MM.1S (cell line): ENCODE data around the gene PCP4.
"Not testable (repeated sequence)": the region's sequence is repeated elsewhere in the genome, so short reads cannot be mapped to it uniquely, and the experiment has no call there.

Source experiments
- DNase-seq: peaks from one replicate; pipeline ENCODE4 v3.0.0-alpha.2; 2015
- H2AFZ ChIP-seq: fragments of 300-600 bp; sonication (generic); 2 replicates; pipeline ENCODE4 v1.6.0; 2016; ENCODE audit warnings: antibody characterized with exemption, low read length
- H3F3A ChIP-seq: fragments of 300-600 bp; sonication (generic); 2 replicates; pipeline ENCODE4 v1.6.1; 2016; ENCODE audit warnings: mild to moderate bottlenecking, antibody characterized with exemption, low read length, moderate library complexity, mixed read lengths; ENCODE audit not compliant: insufficient read depth
- H3K27ac ChIP-seq: fragments of 300-600 bp; sonication (generic); 2 replicates; pipeline ENCODE4 v1.5.1; 2016; ENCODE audit warnings: mild to moderate bottlenecking, low read length
- H3K27me3 ChIP-seq: fragments of 300-600 bp; sonication (generic); replicated peaks from 2 replicates; pipeline ENCODE4 v1.6.0; 2016; ENCODE audit warnings: low read length; ENCODE audit not compliant: insufficient read depth
- H3K36me3 ChIP-seq: fragments of 300-600 bp; sonication (generic); replicated peaks from 2 replicates; pipeline ENCODE4 v1.6.1; 2016; ENCODE audit warnings: mild to moderate bottlenecking, low read length, mixed read lengths; ENCODE audit not compliant: insufficient read depth
- H3K4me1 ChIP-seq: fragments of 300-600 bp; sonication (generic); 2 replicates; pipeline ENCODE4 v1.6.1; 2016; ENCODE audit warnings: low read length, mixed read lengths
- H3K4me2 ChIP-seq: fragments of 300-600 bp; sonication (generic); 2 replicates; pipeline ENCODE4 v1.6.0; 2016; ENCODE audit warnings: low read depth, low read length
- H3K4me3 ChIP-seq: fragments of 300-600 bp; sonication (generic); 2 replicates; pipeline ENCODE4 v1.5.1; 2016; ENCODE audit warnings: low read length, mixed read lengths
- H3K79me2 ChIP-seq: fragments of 300-600 bp; sonication (generic); 2 replicates; pipeline ENCODE4 v1.6.1; 2016; ENCODE audit warnings: mixed run types, low read length, mixed read lengths
- H3K9ac ChIP-seq: fragments of 300-600 bp; sonication (generic); 2 replicates; pipeline ENCODE4 v1.6.1; 2016; ENCODE audit warnings: low read length, mixed read lengths
- H3K9me2 ChIP-seq: fragments of 300-600 bp; sonication (generic); replicated peaks from 2 replicates; pipeline ENCODE4 v1.6.1; 2016; ENCODE audit warnings: mild to moderate bottlenecking, low read length, mixed read lengths; ENCODE audit not compliant: insufficient read depth
- H3K9me3 ChIP-seq: fragments of 300-600 bp; sonication (generic); replicated peaks from 2 replicates; pipeline ENCODE4 v1.6.1; 2016; ENCODE audit warnings: mild to moderate bottlenecking, low read length, mixed read lengths; ENCODE audit not compliant: insufficient read depth
- H4K20me1 ChIP-seq: fragments of 300-600 bp; sonication (generic); 2 replicates; pipeline ENCODE4 v1.6.1; 2016; ENCODE audit warnings: mild to moderate bottlenecking, low read length, moderate library complexity, mixed read lengths; ENCODE audit not compliant: insufficient read depth
- CTCF ChIP-seq: fragments of 300-600 bp; sonication (generic); IDR thresholded peaks from 2 replicates; pipeline ENCODE4 v1.5.1; 2016; ENCODE audit warnings: antibody characterized with exemption, low read length, mixed read lengths
- EZH2 ChIP-seq: fragments of 300-600 bp; sonication (generic); optimal IDR thresholded peaks from 2 replicates; pipeline ENCODE3; 2017; ENCODE audit warnings: low read depth, mild to moderate bottlenecking, antibody characterized with exemption, low read length, mixed read lengths
- EZH2phosphoT487 ChIP-seq: fragments of 300-600 bp; sonication (generic); IDR thresholded peaks from 2 replicates; pipeline ENCODE4 v1.6.1; 2018; ENCODE audit warnings: antibody characterized with exemption, low read length

PCP4 gene

GRCh38 chr21:39888848-39889247 lies 21.6 kb downstream of the PCP4 start:
- no peaks in the 10 kb centered on the region for H3K9me3 ChIP-seq

GRCh38 chr21:39891111-39891510 lies 23.9 kb downstream of the PCP4 start:
- TF ChIP-seq CTCF (no peak), EZH2 (no peak), EZH2phosphoT487 (no peak)
- H3K9me2 ChIP-seq = no peaks in the 10 kb centered on the region
- no peaks in the 10 kb centered on the region for H3K4me1 ChIP-seq
- no peaks in the 10 kb centered on the region; the same call in 1 of the 2 replicates for H3K36me3 ChIP-seq
- no peaks in the 10 kb centered on the region for H3F3A ChIP-seq
- no peak for DNase-seq
- H3K9me3 ChIP-seq = no peaks in the 10 kb centered on the region
- H3K4me2 ChIP-seq = no peak overlapping the region
- no peak overlapping the region for H3K4me3 ChIP-seq
- no peaks in the 10 kb centered on the region for H4K20me1 ChIP-seq
- peaks cover 75% of the 10 kb centered on the region for H3K79me2 ChIP-seq
- H2AFZ ChIP-seq = no peak overlapping the region
- H3K9ac ChIP-seq = no peak overlapping the region
- H3K27ac ChIP-seq = no peak overlapping the region
- H3K27me3 ChIP-seq = no peaks in the 10 kb centered on the region

More at GRCh38 chr21:39888848-39889247, 21.6 kb downstream of the PCP4 start:
- Histone ChIP-seq H3K27ac (no peak overlapping the region), H2AFZ (no peak overlapping the region), H3K9me2 (no peaks in the 10 kb centered on the region), H3K36me3 (no peaks in the 10 kb centered on the region; the same call in 1 of the 2 replicates), H4K20me1 (no peaks in the 10 kb centered on the region), H3F3A (no peaks in the 10 kb centered on the region), H3K27me3 (no peaks in the 10 kb centered on the region), H3K4me3 (no peak overlapping the region), H3K79me2 (peaks cover 79% of the 10 kb centered on the region), H3K4me2 (no peak overlapping the region), H3K9ac (no peak overlapping the region), H3K4me1 (no peaks in the 10 kb centered on the region)
- TF ChIP-seq EZH2phosphoT487 = no peak
- no peak for TF ChIP-seq CTCF
- no peak for TF ChIP-seq EZH2
- no peak for DNase-seq

GRCh38 chr21:39891863-39892262 lies 24.6 kb downstream of the PCP4 start:
- not testable (repeated sequence) for H3K27ac ChIP-seq, H3K27me3 ChIP-seq, H3K4me2 ChIP-seq, H3K4me1 ChIP-seq, H4K20me1 ChIP-seq, H3K4me3 ChIP-seq, H3F3A ChIP-seq, H2AFZ ChIP-seq, H3K36me3 ChIP-seq, H3K9me3 ChIP-seq, H3K9ac ChIP-seq, H3K9me2 ChIP-seq, DNase-seq
- peaks cover 75% of the 10 kb centered on the region for H3K79me2 ChIP-seq

GRCh38 chr21:39900491-39900890 lies 33.3 kb downstream of the PCP4 start:
- TF ChIP-seq EZH2phosphoT487 (no peak), EZH2 (no peak), CTCF (no peak)
- 0 out of 2 replicates have a peak, but pooled peaks cover 15% of the 10 kb centered on the region for H3K36me3 ChIP-seq
- H3K4me3 ChIP-seq = no peak overlapping the region
- H3K27ac ChIP-seq = no peak overlapping the region
- no peaks in the 10 kb centered on the region for H3K4me1 ChIP-seq
- H3K27me3 ChIP-seq = no peaks in the 10 kb centered on the region
- H3K9ac ChIP-seq = no peak overlapping the region
- no peaks in the 10 kb centered on the region for H3K9me2 ChIP-seq
- H3K9me3 ChIP-seq = no peaks in the 10 kb centered on the region
- peaks cover 17% of the 10 kb centered on the region for H3K79me2 ChIP-seq
- H4K20me1 ChIP-seq = no peaks in the 10 kb centered on the region
- DNase-seq = no peak
- H3K4me2 ChIP-seq = no peak overlapping the region
- no peaks in the 10 kb centered on the region for H3F3A ChIP-seq
- H2AFZ ChIP-seq = no peak overlapping the region
